Neural progenitor cell (in vitro differentiated cells): ENCODE results near the gene PRICKLE1.

Experiments
- EZH2 ChIP-seq: fragments of 200-600 bp; sonication (generic); IDR thresholded peaks from 2 replicates; pipeline ENCODE4 v1.6.1; 2017; ENCODE audit warnings: antibody characterized with exemption, mild to moderate bottlenecking, moderate library complexity
- TF ChIP-seq, protein P1 (sequence below): fragments of 200-600 bp; sonication (generic); IDR thresholded peaks from 2 replicates; pipeline ENCODE4 v1.5.1; 2017; ENCODE audit warnings: antibody characterized with exemption, mild to moderate bottlenecking

DNA sequence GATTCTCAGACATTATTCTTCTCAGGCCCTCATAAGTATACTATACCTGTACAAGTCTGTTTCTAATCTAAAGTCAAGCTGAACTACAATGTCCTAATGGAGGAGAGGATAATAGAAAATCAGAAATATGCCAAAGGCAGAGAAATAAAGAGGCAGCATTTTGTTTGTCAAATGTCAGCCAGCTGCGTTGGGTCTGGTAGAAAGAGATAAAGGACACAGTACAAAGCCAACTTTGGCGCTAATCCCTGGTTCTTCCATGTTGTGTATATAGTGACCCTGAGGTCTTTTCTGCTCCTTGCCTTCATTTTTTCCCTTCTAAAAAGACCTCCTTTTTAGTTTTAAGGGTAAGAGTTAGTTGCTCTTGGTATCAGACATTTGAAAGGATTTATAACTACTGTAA, 103.1 kb downstream of the PRICKLE1 start:
- TF ChIP-seq, protein P1, sequence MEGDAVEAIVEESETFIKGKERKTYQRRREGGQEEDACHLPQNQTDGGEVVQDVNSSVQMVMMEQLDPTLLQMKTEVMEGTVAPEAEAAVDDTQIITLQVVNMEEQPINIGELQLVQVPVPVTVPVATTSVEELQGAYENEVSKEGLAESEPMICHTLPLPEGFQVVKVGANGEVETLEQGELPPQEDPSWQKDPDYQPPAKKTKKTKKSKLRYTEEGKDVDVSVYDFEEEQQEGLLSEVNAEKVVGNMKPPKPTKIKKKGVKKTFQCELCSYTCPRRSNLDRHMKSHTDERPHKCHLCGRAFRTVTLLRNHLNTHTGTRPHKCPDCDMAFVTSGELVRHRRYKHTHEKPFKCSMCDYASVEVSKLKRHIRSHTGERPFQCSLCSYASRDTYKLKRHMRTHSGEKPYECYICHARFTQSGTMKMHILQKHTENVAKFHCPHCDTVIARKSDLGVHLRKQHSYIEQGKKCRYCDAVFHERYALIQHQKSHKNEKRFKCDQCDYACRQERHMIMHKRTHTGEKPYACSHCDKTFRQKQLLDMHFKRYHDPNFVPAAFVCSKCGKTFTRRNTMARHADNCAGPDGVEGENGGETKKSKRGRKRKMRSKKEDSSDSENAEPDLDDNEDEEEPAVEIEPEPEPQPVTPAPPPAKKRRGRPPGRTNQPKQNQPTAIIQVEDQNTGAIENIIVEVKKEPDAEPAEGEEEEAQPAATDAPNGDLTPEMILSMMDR = no peak
- TF ChIP-seq EZH2 = no peak
